Midbrain (tissue), 1 donor: ENCODE data around the gene HDAC5.
"Not testable (repeated sequence)": the region's sequence is repeated elsewhere in the genome, so short reads cannot be mapped to it uniquely, and the experiment has no call there.

Experiments used
- DNase-seq: peaks from one replicate; lab custom pipeline; 2025; lab: John Stamatoyannopoulos, UW

The HDAC5 gene

GRCh38 chr17:44132275-44132821 is 8.9 kb upstream of the HDAC5 start:
- DNase-seq, result no peak

GRCh38 chr17:44131372-44131771 is 7.9 kb upstream of the HDAC5 start:
- not testable (repeated sequence) for DNase-seq

GRCh38 chr17:44130693-44131349 is 7.4 kb upstream of the HDAC5 start:
- DNase-seq, result no peak

GRCh38 chr17:44128383-44128782 is 4.9 kb upstream of the HDAC5 start:
- no peak for DNase-seq

GRCh38 chr17:44124118-44124438 is 637 bp upstream of the HDAC5 start:
- DNase-seq, result no peak

- peak; percentile 42 for DNase-seq
Observed at GRCh38 chr17:44122816-44123355, 555 bp downstream of the HDAC5 start.

GRCh38 chr17:44121997-44122815 is 1.2 kb downstream of the HDAC5 start:
- no peak for DNase-seq

- DNase-seq, result no peak
Observed at GRCh38 chr17:44120851-44121605, 2.4 kb downstream of the HDAC5 start.

- DNase-seq, result not testable (repeated sequence)
Observed at GRCh38 chr17:44120281-44120680, 3.2 kb downstream of the HDAC5 start.

- DNase-seq, result no peak
Observed at GRCh38 chr17:44119798-44120197, 3.6 kb downstream of the HDAC5 start.

- DNase-seq, result no peak
Observed at GRCh38 chr17:44119062-44119461, 4.4 kb downstream of the HDAC5 start.

GRCh38 chr17:44118427-44119050 is 4.9 kb downstream of the HDAC5 start:
- no peak for DNase-seq

GRCh38 chr17:44117351-44117750 is 6.1 kb downstream of the HDAC5 start:
- no peak for DNase-seq

- DNase-seq, result no peak
Observed at GRCh38 chr17:44115585-44116415, 7.6 kb downstream of the HDAC5 start.

GRCh38 chr17:44113868-44114840 is 9.3 kb downstream of the HDAC5 start:
- peak; percentile 58 for DNase-seq

GRCh38 chr17:44113382-44113781 is 10.1 kb downstream of the HDAC5 start:
- DNase-seq, result no peak

- DNase-seq, result no peak
Observed at GRCh38 chr17:44112284-44113280, 10.9 kb downstream of the HDAC5 start.

- no peak for DNase-seq
Observed at GRCh38 chr17:44111777-44112176, 11.7 kb downstream of the HDAC5 start.
